A549 (cell line): ENCODE data around the gene EDN1. TPM values are rescaled to one million over a fixed set of nuclear protein-coding genes. Genes with fewer than 3 reads are reported as not detected.
A peak's percentile ranks its signal among the peaks of the same experiment; 100 is the strongest.

Source experiments
- ATAC-seq, 2 experiments: fragments of 200-7000 bp in 1 of 2; fragments of >200 bp in 1 of 2; cut with Nextera tagmentation in 1 of 2; cut with Tn5 transposase in 1 of 2; 3 replicates each; pipeline versions ENCODE4 v1.8.0 to v1.9.1; 2018 to 2020; ENCODE audit warnings: mild to moderate bottlenecking in 1 of 2, moderate library complexity in 1 of 2
- CTCF ChIA-PET: fragments of 300-600 bp; sonication (Branson Sonifier 250); formaldehyde crosslinking; extraction: SDS; loops from one replicate; lab custom pipeline; 2021; ENCODE audit warnings: antibody characterized with exemption, inconsistent platforms; lab: Yijun Ruan, JAX
- POLR2A ChIA-PET: fragments of 350-600 bp; formaldehyde crosslinking; extraction: SDS; loops from one replicate; lab custom pipeline; 2021; ENCODE audit warnings: antibody characterized with exemption, inconsistent platforms; lab: Yijun Ruan, JAX
- DNase-seq, 2 experiments: peaks; one replicate each; pipeline versions ENCODE4 v3.0.0 to v3.0.0-alpha.2; 2011 to 2016; ENCODE audit warnings: low read depth in 1 of 2, low spot score in 1 of 2
- FAIRE-seq: peaks from 2 replicates; lab custom pipeline; 2011; peaks lifted over from hg19 to GRCh38; lab: Jason Lieb, UNC
- H3K27ac ChIP-seq, 2 experiments: fragments of >200 bp; sonication (Bioruptor Twin); formaldehyde crosslinking; 3 replicates each; pipeline ENCODE4 v1.5.1; 2016 to 2017
- H3K4me1 ChIP-seq: fragments of >200 bp; sonication (Bioruptor Twin); formaldehyde crosslinking; 3 replicates; pipeline ENCODE4 v1.6.1; 2016
- H3K4me2 ChIP-seq: fragments of >200 bp; sonication (Bioruptor Twin); formaldehyde crosslinking; 3 replicates; pipeline ENCODE4 v1.6.1; 2016
- H3K4me3 ChIP-seq: fragments of >200 bp; sonication (Bioruptor Twin); formaldehyde crosslinking; 3 replicates; pipeline ENCODE4 v1.5.1; 2016
- H3K9me3 ChIP-seq: fragments of >200 bp; sonication (Bioruptor Twin); formaldehyde crosslinking; 3 replicates; pipeline ENCODE4 v1.6.1; 2016
- BCL3 ChIP-seq: fragments of >200 bp; sonication (Bioruptor Twin); formaldehyde crosslinking; IDR thresholded peaks from 3 replicates; pipeline ENCODE4 v1.6.1; 2016
- BHLHE40 ChIP-seq: IDR thresholded peaks from 2 replicates; pipeline ENCODE4 v1.6.1; 2012; ENCODE audit warnings: low read depth, low read length, inconsistent platforms
- CBX2 ChIP-seq: fragments of 200-600 bp; sonication (generic); IDR thresholded peaks from 2 replicates; pipeline ENCODE4 v1.6.1; 2016; ENCODE audit warnings: low read depth, mild to moderate bottlenecking, borderline replicate concordance
- CHD2 ChIP-seq: fragments of 150-350 bp; IDR thresholded peaks from 2 replicates; pipeline ENCODE4 v1.6.1; 2014; ENCODE audit warnings: low read length; ENCODE audit not compliant: partially characterized antibody
- CHD4 ChIP-seq: fragments of 200-600 bp; sonication (generic); IDR thresholded peaks from 2 replicates; pipeline ENCODE4 v1.6.1; 2016; ENCODE audit warnings: antibody characterized with exemption, mild to moderate bottlenecking, borderline replicate concordance
- E2F6 ChIP-seq: IDR thresholded peaks from 2 replicates; pipeline ENCODE4 v1.6.1; 2012; ENCODE audit warnings: low read depth, borderline replicate concordance
- FOSB ChIP-seq: fragments of 250-450 bp; sonication (Bioruptor Pico); IDR thresholded peaks from 2 replicates; pipeline ENCODE4 v1.5.0; 2020; ENCODE audit warnings: mild to moderate bottlenecking, moderate library complexity
- FOSL2 ChIP-seq, 2 experiments: fragments of 450-650 bp in 1 of 2; fragments of >200 bp in 1 of 2; sonication (Bioruptor Twin) in 1 of 2; formaldehyde crosslinking; IDR thresholded peaks; 2 replicates each; pipeline versions ENCODE4 v1.5.0 to v1.6.1; 2016 to 2020; ENCODE audit warnings: mild to moderate bottlenecking in 1 of 2, moderate library complexity in 1 of 2
- HDAC2 ChIP-seq: fragments of 200-600 bp; sonication (generic); IDR thresholded peaks from 2 replicates; pipeline ENCODE4 v1.6.1; 2016
- HMGXB4 ChIP-seq: fragments of 250-450 bp; sonication (Bioruptor Pico); IDR thresholded peaks from 2 replicates; pipeline ENCODE4 v1.5.0; 2021; ENCODE audit warnings: mild to moderate bottlenecking, moderate library complexity, borderline replicate concordance
- JUNB ChIP-seq: fragments of >200 bp; sonication (Bioruptor Twin); formaldehyde crosslinking; IDR thresholded peaks from 2 replicates; pipeline ENCODE4 v1.6.1; 2016
- KDM1A ChIP-seq: fragments of 200-600 bp; sonication (generic); IDR thresholded peaks from 2 replicates; pipeline ENCODE4 v1.6.1; 2016; ENCODE audit warnings: low read depth, mild to moderate bottlenecking
- NFE2L2 ChIP-seq: fragments of 150-350 bp; conservative IDR thresholded peaks from 2 replicates; pipeline ENCODE4 v1.6.1; 2014; ENCODE audit warnings: low read length
- NPAS2 ChIP-seq: fragments of 250-450 bp; sonication (Bioruptor Pico); IDR thresholded peaks from 2 replicates; pipeline ENCODE4 v1.8.0; 2022; ENCODE audit warnings: mild to moderate bottlenecking, moderate library complexity, borderline replicate concordance
- PBX3 ChIP-seq: IDR thresholded peaks from 2 replicates; pipeline ENCODE4 v1.6.1; 2012
- POLR2AphosphoS2 ChIP-seq: conservative IDR thresholded peaks from 2 replicates; pipeline ENCODE4 v1.6.1; 2012; ENCODE audit warnings: low read length, improper control_type of control experiment, inconsistent platforms
- RNF2 ChIP-seq: fragments of 200-600 bp; sonication (generic); IDR thresholded peaks from 2 replicates; pipeline ENCODE4 v1.6.1; 2016; ENCODE audit warnings: low read depth, mild to moderate bottlenecking, antibody characterized with exemption, moderate library complexity, borderline replicate concordance
- SREBF2 ChIP-seq: fragments of 450-650 bp; IDR thresholded peaks from 2 replicates; pipeline ENCODE4 v1.6.1; 2014; ENCODE audit warnings: mild to moderate bottlenecking, moderate library complexity
- TP53 ChIP-seq: fragments of 250-450 bp; sonication (Bioruptor Pico); IDR thresholded peaks from 2 replicates; pipeline ENCODE4 v1.5.0; 2021; ENCODE audit warnings: mild to moderate bottlenecking, moderate library complexity
- WGBS: methylation state at CpG from one replicate; pipeline ENCODE4 v1.1.6; 2017; ENCODE audit errors: missing lambda C conversion rate; 5-methylcytosine and 5-hydroxymethylcytosine counted together
- polyA plus RNA-seq, 4 experiments: library from polyadenylated mRNA; depleted of rRNA in 3 of 4; stranded (reverse); fragments of >200 nt; fragmentation: RNase III in 1 of 4; extraction: RNeasy Plus Mini Kit Qiagen cat#74134 plus additional on column Dnase treatment in 1 of 4; gene quantifications; 2 replicates in 3 of 4; 3 replicates in 1 of 4; pipeline ENCODE4 v1.2.3, GENCODE V29; 2011 to 2017

The EDN1 gene
- polyA plus RNA-seq, 2 of the 4 experiments (the other 2 are of a cell fraction) = 33.5 to 87.4 TPM

GRCh38 chr6:12275107-12275506 is 15.1 kb upstream of the EDN1 start:
- ATAC-seq (peak in 1 of 2 experiments; percentile 74; a peak in 3 of 6 replicates), DNase-seq (peak in 1 of 2 experiments; percentile 53), FAIRE-seq (no peak)
- TF ChIP-seq CHD2 (no peak), FOSL2 (IDR thresholded peaks at IDR 0.05) (no peak), FOSL2 (CRISPR knock-in tag; IDR thresholded peaks at IDR 0.05) (peak; percentile 51; the same call in 1 of the 2 replicates)
- Histone ChIP-seq H3K27ac (peak overlapping the region in 1 of 2 experiments; percentile 23; a peak in 1 of 6 replicates), H3K9me3 (peaks cover 15% of the 10 kb centered on the region), H3K4me2 (peak overlapping the region; percentile 6; the same call in 1 of the 3 replicates), H3K4me3 (no peak overlapping the region), H3K4me1 (peaks cover 20% of the 10 kb centered on the region)
- WGBS = 22% methylated on average over 2 of the region's 2 CpGs
- CTCF ChIA-PET = interaction anchor here (1.1 to 1.3 kb wide), 3 partner anchors 12 to 29 kb away, joined by 3 to 5 read pairs (median 3); no protein-coding TSS in a partner anchor
- POLR2A ChIA-PET = no interaction called here

GRCh38 chr6:12276930-12277315 is 13.2 kb upstream of the EDN1 start:
- ChIA-PET CTCF (interaction anchor here (1.1 to 2.0 kb wide), 2 partner anchors 11 to 326 kb away, joined by 4 to 6 read pairs; no protein-coding TSS in a partner anchor), POLR2A (no interaction called here)
- no peak for FAIRE-seq
- H3K9me3 ChIP-seq = peaks cover 12% of the 10 kb centered on the region
- TF ChIP-seq NFE2L2 (no peak), CHD2 (no peak), JUNB (no peak), HDAC2 (no peak), NPAS2 (CRISPR knock-in tag) (no peak), HMGXB4 (CRISPR knock-in tag) (no peak)
- H3K4me1 ChIP-seq = peaks cover 35% of the 10 kb centered on the region
- H3K4me2 ChIP-seq = no peak overlapping the region
- no peak overlapping the region for H3K4me3 ChIP-seq
- H3K27ac ChIP-seq = no peak overlapping the region
- ATAC-seq = no peak
- WGBS = 91% methylated on average over 1 of the region's 1 CpG
- no peak for DNase-seq

GRCh38 chr6:12277386-12277785 is 12.8 kb upstream of the EDN1 start:
- ATAC-seq (no peak), DNase-seq (no peak), FAIRE-seq (no peak)
- Histone ChIP-seq H3K4me3 (no peak overlapping the region), H3K27ac (no peak overlapping the region), H3K9me3 (peaks cover 7% of the 10 kb centered on the region; the same call in 2 of the 3 replicates), H3K4me1 (peaks cover 39% of the 10 kb centered on the region), H3K4me2 (no peak overlapping the region)
- WGBS = 93% methylated on average over 9 of the region's 9 CpGs
- ChIA-PET POLR2A (no interaction called here), CTCF (interaction anchor here (1.1 to 2.0 kb wide), 2 partner anchors 10 to 326 kb away, joined by 4 to 6 read pairs; no protein-coding TSS in a partner anchor)
- TF ChIP-seq BCL3 = no peak
- no peak for TF ChIP-seq TP53 (CRISPR knock-in tag)
- no peak for TF ChIP-seq POLR2AphosphoS2
- no peak for TF ChIP-seq RNF2
- TF ChIP-seq PBX3 = no peak
- no peak for TF ChIP-seq CBX2
- no peak for TF ChIP-seq FOSL2 (IDR thresholded peaks at IDR 0.05)
- TF ChIP-seq FOSL2 (CRISPR knock-in tag; IDR thresholded peaks at IDR 0.05) = no peak
- no peak for TF ChIP-seq CHD4
- TF ChIP-seq E2F6 = no peak
- TF ChIP-seq FOSB (CRISPR knock-in tag) = no peak
- TF ChIP-seq JUNB = no peak
- TF ChIP-seq SREBF2 = no peak
- TF ChIP-seq KDM1A = no peak
- TF ChIP-seq BHLHE40 = no peak
- TF ChIP-seq CHD2 = no peak
